Memory B cell (primary cell): ENCODE measurements around the gene ADAT1.
"Not testable (repeated sequence)": the region's sequence is repeated elsewhere in the genome, so short reads cannot be mapped to it uniquely, and the experiment has no call there.

Experiments used
- ATAC-seq: fragments of 150-1000 bp; cut with Tn5 transposase; 2 replicates; pipeline ENCODE4 v1.10.0; 2021; ENCODE audit warnings: low read depth, mild to moderate bottlenecking, moderate library complexity
- DNase-seq, 2 donors: peaks; one replicate each; pipeline ENCODE4 v3.0.0; 2022; ENCODE audit warnings: low spot score in 2 of 2
- H3K27ac Mint-ChIP-seq: one replicate; pipeline ENCODE4 v1.8.0; 2022; ENCODE audit warnings: mild to moderate bottlenecking, moderate library complexity, mixed read lengths
- H3K27me3 Mint-ChIP-seq: one replicate; pipeline ENCODE4 v1.8.0; 2022; ENCODE audit warnings: mixed read lengths
- H3K36me3 Mint-ChIP-seq: one replicate; pipeline ENCODE4 v1.8.0; 2022; ENCODE audit warnings: mild to moderate bottlenecking, mixed read lengths
- H3K4me1 Mint-ChIP-seq: one replicate; pipeline ENCODE4 v1.8.0; 2022; ENCODE audit warnings: mixed read lengths
- H3K4me3 Mint-ChIP-seq: one replicate; pipeline ENCODE4 v1.8.0; 2022; ENCODE audit warnings: mild to moderate bottlenecking, moderate library complexity, mixed read lengths
- H3K9me3 Mint-ChIP-seq: one replicate; pipeline ENCODE4 v1.8.0; 2022; ENCODE audit warnings: mixed read lengths

Gene ADAT1

DNA sequence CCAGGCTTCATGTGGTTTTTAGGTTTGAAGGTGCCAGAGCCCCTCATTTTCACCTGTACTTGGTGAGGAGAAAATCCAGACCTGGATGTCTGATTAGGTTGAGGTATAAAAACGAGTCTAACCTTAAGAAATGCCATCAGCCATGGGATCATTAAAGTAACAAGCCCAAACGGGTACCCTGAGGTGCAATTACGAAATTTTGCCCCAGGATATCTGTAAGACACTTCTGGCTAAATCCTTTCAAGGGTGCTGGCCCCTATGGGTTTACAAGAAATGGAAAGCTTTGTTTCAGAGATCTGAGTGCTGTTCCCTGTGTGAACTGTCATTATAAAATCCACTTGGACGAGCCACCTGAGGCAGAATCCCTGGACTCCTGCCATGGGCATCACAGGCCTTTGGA is 19.8 kb downstream of the ADAT1 start:
- H3K27ac Mint-ChIP-seq = no peak overlapping the region
- H3K4me1 Mint-ChIP-seq = no peaks in the 10 kb centered on the region
- no peak for DNase-seq
- no peak overlapping the region for H3K4me3 Mint-ChIP-seq
- peaks cover 49% of the 10 kb centered on the region for H3K36me3 Mint-ChIP-seq
- ATAC-seq = no peak
- peaks cover 3% of the 10 kb centered on the region for H3K9me3 Mint-ChIP-seq
- no peaks in the 10 kb centered on the region for H3K27me3 Mint-ChIP-seq

DNA sequence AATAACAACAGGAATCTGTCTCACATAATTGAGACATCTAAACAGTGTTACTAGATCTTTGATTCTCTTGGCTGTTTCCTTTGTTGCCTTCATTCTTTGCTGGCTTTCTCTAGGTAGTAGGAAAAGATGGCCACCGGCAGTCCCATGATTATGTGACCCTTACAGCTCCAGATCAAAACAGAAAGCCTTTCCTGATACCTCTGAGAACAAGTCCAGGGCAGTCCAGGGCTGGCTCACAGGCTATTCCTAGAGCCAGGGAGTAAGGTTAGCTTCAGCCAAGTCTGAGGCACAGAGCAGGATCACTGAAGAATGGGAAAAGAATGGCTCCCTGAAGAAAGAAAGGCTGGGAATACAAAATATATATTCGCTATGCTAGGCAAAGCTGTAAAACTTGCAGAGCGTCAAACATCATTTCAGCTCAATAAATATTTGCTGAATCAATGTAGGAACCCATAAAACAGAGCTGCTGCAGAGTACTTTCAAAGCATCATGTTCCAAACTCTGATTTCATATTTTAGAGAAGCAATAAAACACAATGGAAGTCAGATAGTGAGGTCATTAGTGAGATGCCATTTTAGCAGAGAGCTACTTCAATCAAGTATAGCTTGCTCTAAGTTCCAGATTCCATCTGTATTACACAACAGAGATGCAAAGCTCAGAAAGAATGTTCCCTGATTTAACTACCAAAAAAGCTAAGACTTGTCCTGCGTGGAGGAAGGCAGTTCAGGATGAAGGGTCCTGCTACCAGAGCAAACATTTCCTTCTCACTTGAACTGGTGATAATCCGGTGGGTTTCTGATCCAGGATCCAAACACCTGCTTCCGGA is 23.4 kb downstream of the ADAT1 start:
- H3K4me3 Mint-ChIP-seq = no peak overlapping the region
- ATAC-seq (no peak), DNase-seq (no peak)
- no peak overlapping the region for H3K27ac Mint-ChIP-seq
- H3K27me3 Mint-ChIP-seq = no peaks in the 10 kb centered on the region
- peaks cover 7% of the 10 kb centered on the region for H3K9me3 Mint-ChIP-seq
- peaks cover 46% of the 10 kb centered on the region for H3K36me3 Mint-ChIP-seq
- H3K4me1 Mint-ChIP-seq = no peaks in the 10 kb centered on the region

DNA sequence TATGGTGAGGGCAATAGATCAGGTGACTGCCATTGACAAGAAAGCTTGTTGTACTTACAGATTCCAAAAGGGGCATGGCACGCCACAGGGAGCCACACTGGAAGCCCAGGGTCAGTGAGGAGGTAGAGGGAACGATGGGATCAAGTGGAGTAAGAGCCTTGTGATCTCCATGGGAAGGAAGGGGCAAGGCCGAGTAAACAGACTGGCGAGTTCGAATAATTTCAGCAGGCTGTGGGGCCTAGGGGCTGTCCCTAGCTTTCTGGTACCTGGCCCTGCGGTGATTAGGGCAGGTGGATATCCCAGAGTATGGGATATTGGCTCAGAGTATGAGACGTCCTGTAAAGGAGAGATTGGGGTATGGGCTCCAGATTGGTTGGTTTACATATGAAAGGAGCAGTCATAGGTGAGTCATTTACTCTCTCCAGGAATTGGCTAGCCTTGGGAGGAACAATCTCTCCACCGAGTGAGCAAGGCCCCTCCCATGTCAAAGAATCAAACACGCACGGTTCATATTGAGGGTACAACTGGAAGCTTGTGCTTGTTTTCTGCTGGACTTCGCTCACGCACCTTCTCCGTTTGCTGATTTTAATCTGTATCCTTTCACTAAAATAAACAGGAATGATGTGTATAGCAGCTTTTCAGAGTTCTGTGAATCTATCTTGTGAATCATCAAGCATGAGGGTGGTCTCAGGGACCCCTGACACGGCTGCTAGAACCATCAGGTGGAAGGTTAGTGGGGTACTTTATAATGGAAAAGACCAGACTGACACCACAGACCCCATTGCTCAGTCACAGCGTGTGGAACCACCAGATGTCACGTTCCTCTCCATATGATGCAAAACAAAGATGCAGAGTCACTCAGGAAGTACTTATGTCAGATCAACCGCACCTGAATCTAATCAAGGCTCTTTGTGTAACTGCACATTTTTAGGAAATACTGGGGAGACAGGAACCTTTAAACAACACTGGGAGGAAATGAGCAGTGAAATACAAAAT is 29.0 kb downstream of the ADAT1 start:
- Mint-ChIP-seq H3K4me3 (no peak overlapping the region), H3K9me3 (peaks cover 4% of the 10 kb centered on the region), H3K4me1 (no peaks in the 10 kb centered on the region), H3K27ac (no peak overlapping the region), H3K27me3 (no peaks in the 10 kb centered on the region), H3K36me3 (peaks cover 20% of the 10 kb centered on the region)
- DNase-seq (no peak), ATAC-seq (no peak)

DNA sequence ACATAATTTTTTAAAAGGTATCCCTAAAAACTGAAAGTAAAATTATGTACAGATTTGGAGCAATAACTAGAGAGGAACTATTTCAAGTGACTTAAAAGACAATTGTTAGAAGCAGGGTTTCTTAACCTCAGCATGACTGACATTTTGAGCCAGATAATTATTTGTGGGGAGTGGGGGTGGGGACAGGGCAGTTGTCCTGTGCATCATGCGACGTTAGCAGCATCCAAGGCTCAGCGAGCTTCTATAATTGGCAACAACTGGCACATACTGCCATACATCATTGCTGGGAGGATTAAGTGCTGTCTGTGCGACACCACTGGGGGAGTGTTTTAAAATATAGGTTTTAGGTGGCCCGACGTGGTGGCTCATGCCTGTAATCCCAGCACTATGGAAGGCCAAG is 29.8 kb downstream of the ADAT1 start:
- Mint-ChIP-seq H3K36me3 (peaks cover 20% of the 10 kb centered on the region), H3K4me1 (no peaks in the 10 kb centered on the region), H3K27ac (no peak overlapping the region), H3K27me3 (no peaks in the 10 kb centered on the region), H3K9me3 (peaks cover 4% of the 10 kb centered on the region), H3K4me3 (no peak overlapping the region)
- ATAC-seq (no peak), DNase-seq (no peak)

DNA sequence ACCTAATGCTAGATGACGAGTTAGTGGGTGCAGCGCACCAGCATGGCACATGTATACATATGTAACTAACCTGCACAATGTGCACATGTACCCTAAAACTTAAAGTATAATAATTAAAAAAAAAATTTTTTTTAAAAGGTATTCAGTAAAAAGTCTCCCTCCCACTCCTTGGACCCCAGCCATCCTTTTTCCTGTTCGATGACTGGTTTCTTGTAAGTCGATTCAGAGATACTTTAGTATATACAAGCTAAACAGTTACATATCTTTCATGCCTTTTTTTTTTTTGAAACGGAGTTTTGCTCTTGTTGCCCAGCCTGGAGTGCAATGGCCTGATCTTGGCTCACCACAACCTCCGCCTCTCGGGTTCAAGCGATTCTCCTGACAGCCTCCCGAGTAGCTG is 31.2 kb downstream of the ADAT1 start:
- not testable (repeated sequence) for H3K36me3 Mint-ChIP-seq, H3K9me3 Mint-ChIP-seq, H3K4me1 Mint-ChIP-seq, DNase-seq, H3K27ac Mint-ChIP-seq, H3K4me3 Mint-ChIP-seq, ATAC-seq, H3K27me3 Mint-ChIP-seq

DNA sequence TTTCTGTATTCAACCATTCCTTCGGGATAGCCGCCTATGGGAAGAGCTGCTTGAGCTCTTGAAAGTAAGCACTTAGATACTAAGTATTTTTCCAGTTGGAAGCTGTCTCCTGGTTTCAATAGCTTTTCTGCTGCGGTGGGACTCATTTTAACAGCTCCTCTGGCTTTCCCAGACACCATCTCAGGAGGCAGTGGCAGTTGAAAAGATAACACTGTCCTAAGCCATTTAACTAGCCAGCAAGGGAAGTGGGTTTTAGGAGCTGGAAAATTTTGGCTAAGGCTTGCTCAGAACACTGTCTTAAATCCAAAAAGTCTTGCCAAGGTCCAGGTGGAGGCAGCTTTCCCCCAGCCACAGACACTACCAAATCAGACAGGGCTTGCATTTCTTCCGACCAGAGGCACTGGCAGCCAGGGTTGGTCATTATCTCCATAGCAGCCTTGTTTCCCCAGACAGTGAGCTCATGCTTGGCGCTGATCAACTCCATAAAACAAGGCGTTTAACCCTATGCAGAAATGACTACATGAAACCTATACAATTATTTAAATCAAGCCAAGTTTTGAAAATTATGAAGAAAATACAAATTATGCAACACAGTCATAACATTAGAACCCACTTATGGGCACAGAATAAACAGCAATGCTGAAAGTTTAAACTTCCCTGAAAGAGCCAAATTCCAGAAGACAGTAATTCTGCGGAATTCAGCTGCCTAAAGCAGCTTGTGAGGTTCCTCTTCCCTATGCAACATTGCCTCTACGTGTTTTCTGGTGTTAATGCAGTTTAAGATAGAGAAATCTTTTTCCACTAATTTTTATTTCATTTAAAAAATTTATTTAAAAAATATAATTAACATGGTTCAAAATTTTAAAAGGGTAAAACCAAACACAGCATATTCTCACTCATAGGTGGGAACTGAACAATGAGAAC is 31.9 kb downstream of the ADAT1 start:
- H3K27me3 Mint-ChIP-seq = no peaks in the 10 kb centered on the region
- no peak overlapping the region for H3K27ac Mint-ChIP-seq
- no peak overlapping the region for H3K4me3 Mint-ChIP-seq
- H3K9me3 Mint-ChIP-seq = no peaks in the 10 kb centered on the region
- H3K36me3 Mint-ChIP-seq = peaks cover 7% of the 10 kb centered on the region
- ATAC-seq (no peak), DNase-seq (no peak)
- no peaks in the 10 kb centered on the region for H3K4me1 Mint-ChIP-seq

DNA sequence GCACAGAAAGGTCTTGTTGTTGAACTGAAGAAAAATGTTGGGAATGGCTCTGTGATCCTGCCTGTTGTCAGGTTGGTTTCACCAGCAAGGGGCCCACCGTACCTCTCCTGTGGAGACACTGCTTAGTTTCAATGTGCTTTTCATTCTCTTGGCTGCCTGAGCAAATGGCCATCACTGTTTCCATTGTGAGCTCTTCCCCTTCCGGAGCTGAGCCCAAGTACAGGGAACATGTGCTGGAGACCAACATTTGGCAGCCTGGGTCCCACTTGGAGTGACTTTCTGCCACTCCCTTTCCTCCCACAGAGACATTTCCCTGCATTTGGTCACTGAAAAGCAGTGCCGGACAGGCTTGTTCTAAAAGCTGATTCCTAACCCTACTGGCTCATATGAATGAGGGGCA is 33.8 kb downstream of the ADAT1 start:
- no peaks in the 10 kb centered on the region for H3K27me3 Mint-ChIP-seq
- H3K27ac Mint-ChIP-seq = no peak overlapping the region
- H3K4me1 Mint-ChIP-seq = peaks cover 13% of the 10 kb centered on the region
- H3K9me3 Mint-ChIP-seq = no peaks in the 10 kb centered on the region
- H3K36me3 Mint-ChIP-seq = peaks cover 5% of the 10 kb centered on the region
- H3K4me3 Mint-ChIP-seq = no peak overlapping the region
- DNase-seq = no peak
- no peak for ATAC-seq

DNA sequence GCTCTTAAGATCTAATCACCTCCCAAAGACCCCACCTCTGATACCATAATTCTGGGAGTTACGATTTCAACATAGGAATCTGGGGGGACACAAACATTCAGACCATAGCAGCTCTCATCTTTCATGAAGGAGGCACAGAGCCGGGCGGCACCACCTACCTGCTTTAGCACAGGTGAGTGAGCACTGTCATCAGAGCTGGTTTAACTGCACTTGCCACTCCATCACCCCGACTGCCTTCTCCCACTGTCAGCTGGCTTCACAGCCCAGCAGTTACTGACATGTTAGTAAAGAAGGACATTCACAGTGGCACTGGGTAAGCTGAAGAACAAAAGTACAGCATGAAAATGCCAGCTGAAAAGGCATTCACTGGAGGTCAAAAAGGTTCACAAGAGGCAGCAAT is 34.4 kb downstream of the ADAT1 start:
- Mint-ChIP-seq H3K36me3 (peaks cover 4% of the 10 kb centered on the region), H3K27ac (no peak overlapping the region)
- no peak for DNase-seq

DNA sequence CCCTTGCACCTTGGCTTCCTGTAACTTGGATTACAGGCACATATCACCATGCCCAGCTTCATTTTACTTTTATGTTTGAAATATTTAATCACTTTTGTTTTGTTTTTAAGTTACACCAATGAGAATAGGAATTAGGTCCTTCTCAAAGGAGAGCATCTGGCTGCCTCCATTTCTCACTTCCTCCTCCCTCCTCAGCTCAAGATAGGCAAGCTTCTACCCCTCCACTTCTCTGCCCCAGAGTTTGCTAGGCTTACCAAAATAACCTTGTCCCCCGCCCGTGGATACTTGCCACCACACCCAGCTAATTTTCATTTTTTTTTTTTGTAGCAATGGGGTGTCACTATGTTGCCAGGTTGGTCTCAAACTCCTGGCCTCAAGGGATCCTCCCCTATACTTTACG is 39.0 kb downstream of the ADAT1 start:
- Mint-ChIP-seq H3K4me1 (peaks cover 25% of the 10 kb centered on the region), H3K9me3 (no peaks in the 10 kb centered on the region), H3K27ac (peak overlapping the region; percentile 67), H3K36me3 (peaks cover 4% of the 10 kb centered on the region), H3K4me3 (peak overlapping the region; percentile 27), H3K27me3 (no peaks in the 10 kb centered on the region)
- DNase-seq (peak in 1 of 2 donors; percentile 27), ATAC-seq (peak; percentile 94)

More for the DNA sequence above, 34.4 kb downstream of the ADAT1 start:
- Mint-ChIP-seq H3K4me3 (no peak overlapping the region), H3K9me3 (no peaks in the 10 kb centered on the region), H3K4me1 (peaks cover 16% of the 10 kb centered on the region), H3K27me3 (no peaks in the 10 kb centered on the region)
- no peak for ATAC-seq

DNA sequence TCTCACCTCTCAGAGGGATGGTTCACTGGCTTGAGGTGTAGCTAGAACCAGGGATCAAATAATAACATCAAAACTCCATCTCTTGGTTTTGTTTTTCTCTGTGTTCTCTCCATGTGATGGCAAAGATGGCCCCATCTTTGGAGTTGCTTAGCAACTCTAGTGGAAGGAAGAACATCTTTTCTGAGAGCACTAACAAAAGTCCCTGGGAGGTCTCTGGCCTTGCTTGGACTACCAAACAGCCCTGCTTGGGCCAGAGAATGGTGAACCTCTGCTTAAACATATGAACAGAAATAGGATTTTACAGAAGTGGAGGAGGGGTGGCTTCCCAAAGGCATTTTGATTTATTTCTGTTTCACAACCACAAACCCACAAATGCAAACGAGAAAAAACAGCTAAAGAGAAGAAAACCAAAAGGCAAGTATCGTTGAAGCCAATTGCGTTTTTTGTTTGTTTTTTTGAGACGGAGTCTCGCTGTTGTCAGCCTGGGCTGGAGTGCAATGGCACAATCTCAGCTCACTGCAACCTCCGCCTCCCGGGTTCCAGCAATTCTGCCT is 43.7 kb downstream of the ADAT1 start:
- no peak overlapping the region for H3K4me3 Mint-ChIP-seq
- H3K36me3 Mint-ChIP-seq = peaks cover 20% of the 10 kb centered on the region
- H3K27me3 Mint-ChIP-seq = no peaks in the 10 kb centered on the region
- ATAC-seq = peak; percentile 20
- no peak for DNase-seq
- H3K9me3 Mint-ChIP-seq = no peaks in the 10 kb centered on the region
- H3K4me1 Mint-ChIP-seq = peaks cover 23% of the 10 kb centered on the region
- H3K27ac Mint-ChIP-seq = peak overlapping the region; percentile 88

DNA sequence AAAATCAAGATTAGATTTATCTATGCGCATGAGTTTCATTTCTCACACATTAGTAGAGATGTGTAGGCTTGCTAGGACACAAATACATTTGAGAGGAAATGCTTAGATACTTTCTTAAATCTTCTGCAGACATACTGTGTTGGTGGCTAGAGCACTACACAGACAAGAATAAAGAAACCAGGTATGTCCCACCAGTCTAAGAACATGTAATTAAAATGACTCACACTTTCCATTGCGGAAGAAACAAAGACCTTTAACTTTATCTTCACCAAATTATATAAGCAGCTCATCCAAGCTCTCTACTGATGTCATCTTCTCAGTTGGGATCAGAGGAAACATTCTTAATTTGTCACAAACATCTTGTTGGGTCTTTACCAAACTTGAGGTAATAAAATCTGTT is 44.4 kb downstream of the ADAT1 start:
- Mint-ChIP-seq H3K9me3 (no peaks in the 10 kb centered on the region), H3K4me1 (peaks cover 19% of the 10 kb centered on the region), H3K36me3 (peaks cover 23% of the 10 kb centered on the region), H3K27me3 (no peaks in the 10 kb centered on the region), H3K27ac (peak overlapping the region; percentile 88), H3K4me3 (peak overlapping the region; percentile 5)
- DNase-seq = no peak
- no peak for ATAC-seq

DNA sequence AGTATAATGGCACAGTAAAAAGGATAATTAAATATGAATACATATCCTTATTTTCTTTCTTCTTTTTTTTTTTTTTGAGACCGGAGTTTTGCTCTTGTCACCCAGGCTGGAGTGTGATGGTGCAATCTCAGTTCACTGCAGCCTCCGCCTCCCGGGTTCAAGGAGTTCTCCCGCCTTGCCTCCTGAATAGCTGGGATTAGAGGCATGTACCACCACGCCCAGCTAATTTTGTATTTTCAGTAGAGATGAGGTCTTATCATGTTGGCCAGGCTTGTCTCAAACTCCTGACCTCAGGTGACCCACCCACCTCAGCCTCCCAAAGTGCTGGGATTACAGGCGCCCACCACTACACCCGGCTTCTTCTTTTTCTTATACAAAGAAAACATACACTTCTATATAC is 44.9 kb downstream of the ADAT1 start:
- Mint-ChIP-seq H3K27ac (no peak overlapping the region), H3K4me1 (peaks cover 22% of the 10 kb centered on the region), H3K27me3 (no peaks in the 10 kb centered on the region), H3K36me3 (peaks cover 26% of the 10 kb centered on the region), H3K4me3 (no peak overlapping the region), H3K9me3 (no peaks in the 10 kb centered on the region)
- no peak for DNase-seq
- ATAC-seq = no peak

DNA sequence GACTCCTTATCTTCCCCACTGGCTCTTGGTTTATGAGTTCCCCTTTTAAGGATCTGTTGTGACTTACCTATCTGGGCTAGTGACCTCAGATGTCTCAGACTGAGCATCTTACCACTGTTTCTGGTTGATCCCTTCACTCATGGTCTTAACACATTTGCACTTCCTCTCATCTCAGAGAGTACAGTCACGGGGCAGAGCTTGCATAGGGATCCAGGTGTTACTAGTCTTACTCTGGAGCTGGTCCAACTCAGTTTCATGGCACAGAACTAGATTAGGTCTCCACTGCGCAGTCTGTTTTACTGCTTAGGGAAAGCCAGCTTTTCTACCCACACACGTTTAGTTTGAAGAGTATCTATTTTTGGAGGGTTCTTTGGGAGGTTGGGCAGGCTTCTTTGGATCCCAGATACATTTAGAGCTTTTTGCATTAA is 46.7 kb downstream of the ADAT1 start:
- DNase-seq (no peak), ATAC-seq (peak; percentile 52)
- Mint-ChIP-seq H3K27ac (peak overlapping the region; percentile 18), H3K4me3 (no peak overlapping the region), H3K9me3 (no peaks in the 10 kb centered on the region), H3K4me1 (peaks cover 26% of the 10 kb centered on the region), H3K36me3 (peaks cover 31% of the 10 kb centered on the region), H3K27me3 (no peaks in the 10 kb centered on the region)
